ENCODE results near the gene LRFN2.
A peak's percentile ranks its signal among the peaks of the same experiment; 100 is the strongest.

LRFN2 gene

DNA sequence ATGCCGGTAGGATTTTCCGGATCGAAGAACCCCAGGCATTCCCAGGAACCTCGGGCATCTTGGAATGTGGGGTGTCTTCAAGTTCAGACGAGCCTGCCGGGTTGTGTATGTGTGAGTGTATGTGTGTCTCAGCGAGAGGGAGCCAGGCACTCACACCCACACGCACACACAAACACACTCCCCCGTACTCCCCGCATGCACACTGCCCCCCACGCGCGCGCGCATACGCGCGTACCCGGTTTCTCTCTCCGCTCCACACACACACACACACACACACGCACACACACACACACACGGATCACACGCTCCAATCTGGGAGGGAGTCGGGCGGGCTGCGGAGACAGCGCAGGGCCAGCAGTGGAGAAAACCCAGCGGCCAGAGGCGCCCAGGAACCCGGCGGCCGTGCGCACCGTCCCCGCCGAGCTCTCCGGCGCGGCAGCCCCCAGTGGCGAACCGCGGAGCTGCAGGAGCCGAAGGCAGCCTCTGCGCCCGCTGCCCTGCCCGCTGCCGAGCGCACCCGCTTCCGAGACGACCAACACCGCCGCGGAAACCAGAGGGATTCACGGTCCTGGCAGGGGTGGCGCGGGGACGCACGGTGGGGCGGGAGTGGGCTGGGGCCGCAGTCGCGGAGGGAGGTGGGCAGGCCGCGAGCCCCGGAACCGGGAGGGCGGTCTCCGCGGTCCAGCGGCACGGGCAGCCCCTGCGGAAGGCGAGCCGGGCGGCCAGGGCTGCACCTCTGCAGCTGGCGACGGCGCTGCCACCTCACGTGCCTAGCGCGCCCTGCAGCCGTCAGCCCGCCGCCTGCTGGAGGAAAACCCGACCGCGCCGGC, at the start of gene LRFN2:
Gene LRFN2, minus strand, starts transcription at position 125 of the 830 bp plus-strand sequence.
- DNase-seq (ENCODE audit: low read depth): peak; percentile 50

DNA sequence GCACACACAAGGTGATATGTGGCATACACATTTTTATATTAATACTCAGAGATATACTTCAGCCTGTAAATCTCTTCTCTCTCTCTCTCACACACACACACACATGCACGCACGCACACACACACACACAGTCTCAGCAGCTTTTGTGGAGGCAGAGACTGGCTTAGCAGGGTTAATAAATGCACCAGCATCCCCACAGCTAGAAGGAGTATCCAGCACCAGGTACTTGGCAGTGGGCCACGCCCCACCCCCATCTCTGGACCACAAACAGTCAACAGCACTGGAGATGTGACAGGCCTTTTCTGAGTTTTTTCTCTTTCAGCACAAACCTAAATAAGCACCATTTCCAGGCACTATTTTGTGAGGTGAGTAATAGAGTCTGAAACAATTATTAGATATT, 47.3 kb upstream of the LRFN2 start:
- no peak for DNase-seq (ENCODE audit: low read depth)

DNA sequence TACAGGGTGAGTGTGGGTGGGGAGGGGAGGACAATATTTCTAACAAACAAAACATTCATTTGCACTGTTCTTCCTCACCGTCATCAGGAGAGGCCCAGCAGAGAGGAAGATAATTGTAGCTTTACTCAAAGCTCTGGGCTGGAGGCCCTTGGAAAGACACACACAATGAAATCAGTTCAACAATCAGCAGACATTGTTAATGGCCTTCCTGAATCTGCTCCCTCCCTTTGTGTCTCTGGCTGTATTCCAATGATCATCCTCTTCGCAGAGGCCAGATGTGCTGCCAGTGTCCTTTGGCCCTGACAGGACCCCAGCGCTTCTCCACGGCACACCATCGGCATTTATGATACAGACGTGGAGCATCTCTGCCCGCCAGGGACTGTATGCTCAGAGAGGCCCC, 44.6 kb upstream of the LRFN2 start:
- no peak for DNase-seq (ENCODE audit: low read depth)

DNA sequence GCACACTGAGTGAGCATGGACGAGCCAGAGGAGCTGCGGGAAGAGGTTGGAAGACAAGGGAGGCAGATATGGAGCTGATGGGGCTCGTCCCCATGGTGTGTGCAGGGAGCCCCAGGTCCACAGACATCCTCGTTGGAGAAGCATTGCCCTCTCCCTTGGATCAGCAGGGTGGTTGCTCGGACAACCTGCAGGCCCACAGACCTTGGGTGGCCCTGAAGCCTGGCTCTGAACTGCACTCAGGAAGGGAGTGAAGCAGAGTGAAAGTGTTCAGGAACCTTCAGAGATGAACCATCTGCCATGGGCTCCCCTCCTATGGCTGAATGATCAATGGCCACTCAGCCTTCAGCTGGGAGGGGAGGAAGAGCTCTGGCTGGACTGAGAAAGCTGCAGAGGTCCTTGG, 43.3 kb upstream of the LRFN2 start:
- DNase-seq (ENCODE audit: low read depth): no peak

GRCh38 chr6:40630051-40630450, 42.9 kb upstream of the LRFN2 start:
- no peak for DNase-seq (ENCODE audit: low read depth)

DNA sequence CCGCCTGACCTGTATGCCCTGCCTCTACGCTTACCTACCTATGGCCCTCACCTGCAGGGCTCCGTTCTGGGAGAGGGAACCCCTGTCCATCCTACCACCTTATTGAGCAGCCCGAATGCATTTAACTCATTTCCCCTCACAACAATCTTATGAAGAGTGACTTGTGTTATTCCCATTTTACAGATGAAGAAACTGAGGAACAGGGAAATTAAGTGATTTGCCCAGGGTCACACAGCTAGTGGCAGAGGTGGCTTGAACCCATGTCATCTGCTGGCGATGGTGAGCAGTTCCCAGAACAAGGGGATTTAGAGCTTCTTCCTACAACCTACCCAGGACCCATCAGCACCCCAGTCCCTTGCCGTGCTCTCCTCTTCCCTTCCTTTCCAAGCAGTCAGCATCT, 42.3 kb upstream of the LRFN2 start:
- DNase-seq (ENCODE audit: low read depth): no peak

DNA sequence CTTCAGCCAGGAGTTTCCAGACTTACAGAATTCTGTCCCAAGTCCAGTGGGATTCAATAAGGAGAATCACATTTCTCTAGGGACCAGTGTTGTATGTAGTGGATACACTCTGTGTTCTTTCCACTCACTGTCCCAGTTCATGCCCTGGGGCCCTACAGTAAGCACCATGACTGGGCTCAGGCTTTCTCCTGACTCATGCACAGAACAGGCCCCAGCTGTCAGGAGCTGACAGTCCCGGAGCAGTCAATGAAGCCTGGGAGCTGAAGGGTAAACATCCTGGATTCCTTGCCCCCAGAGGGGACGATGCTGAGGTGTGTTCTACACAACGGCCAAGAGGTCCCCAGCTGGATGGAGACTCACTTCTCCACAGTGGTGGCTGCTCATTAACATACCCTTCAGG, 40.2 kb upstream of the LRFN2 start:
- DNase-seq (ENCODE audit: low read depth): no peak

- no peak for DNase-seq (ENCODE audit: low read depth)
These were observed 39.7 kb upstream of the LRFN2 start for GRCh38 chr6:40626886-40627285.

- no peak for DNase-seq (ENCODE audit: low read depth)
These were observed 36.8 kb upstream of the LRFN2 start for GRCh38 chr6:40623932-40624331.

DNA sequence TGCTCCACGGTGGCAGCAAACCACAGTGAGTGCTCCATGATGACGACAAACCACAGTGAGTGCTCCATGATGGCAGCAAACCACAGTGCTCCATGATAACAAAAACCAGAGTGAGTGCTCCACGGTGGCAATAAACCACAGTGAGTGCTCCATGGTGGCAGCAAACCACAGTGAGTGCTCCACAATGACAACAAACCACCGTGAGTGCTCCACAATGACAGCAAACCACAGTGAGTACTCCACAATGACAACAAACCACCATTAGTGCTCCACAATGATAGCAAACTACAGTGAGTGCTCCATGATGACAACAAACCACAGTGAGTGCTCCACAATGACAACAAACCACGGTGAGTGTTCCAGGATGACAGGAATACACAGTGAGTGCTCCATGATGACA, 36.0 kb upstream of the LRFN2 start:
- DNase-seq (ENCODE audit: low read depth): no peak

DNA sequence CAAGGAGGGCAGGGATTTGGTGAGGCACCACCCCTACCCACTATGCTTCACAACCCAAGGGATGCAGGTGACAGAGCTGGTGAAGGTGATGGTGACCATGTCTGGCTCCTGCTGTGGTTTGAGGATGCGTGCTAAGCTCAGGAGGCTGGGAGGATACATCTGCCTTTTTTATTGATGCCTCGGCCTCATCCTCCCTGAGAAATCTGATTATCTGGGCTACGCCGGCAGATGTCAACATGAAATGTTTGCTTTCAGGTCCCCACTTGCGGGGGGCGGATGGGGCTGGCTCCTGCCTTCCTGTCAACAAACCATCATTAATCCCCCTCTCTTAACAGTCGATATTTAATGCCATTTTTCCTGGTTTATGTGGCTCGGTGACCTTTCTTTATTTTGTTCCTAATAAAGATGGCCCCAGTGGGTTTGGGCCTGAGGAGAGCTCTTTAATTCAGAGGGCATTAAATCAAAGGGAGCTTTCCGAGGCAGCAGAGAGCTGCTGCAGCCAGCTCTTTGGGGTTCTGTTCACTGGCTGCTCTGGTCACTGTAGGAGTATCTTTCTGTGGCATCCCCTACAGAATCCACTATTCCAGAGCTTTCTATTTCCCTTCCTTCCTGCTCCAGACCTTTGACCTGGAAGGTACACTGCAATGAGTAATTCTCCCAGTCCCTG, 33.5 kb upstream of the LRFN2 start:
- DNase-seq (ENCODE audit: low read depth): no peak

DNA sequence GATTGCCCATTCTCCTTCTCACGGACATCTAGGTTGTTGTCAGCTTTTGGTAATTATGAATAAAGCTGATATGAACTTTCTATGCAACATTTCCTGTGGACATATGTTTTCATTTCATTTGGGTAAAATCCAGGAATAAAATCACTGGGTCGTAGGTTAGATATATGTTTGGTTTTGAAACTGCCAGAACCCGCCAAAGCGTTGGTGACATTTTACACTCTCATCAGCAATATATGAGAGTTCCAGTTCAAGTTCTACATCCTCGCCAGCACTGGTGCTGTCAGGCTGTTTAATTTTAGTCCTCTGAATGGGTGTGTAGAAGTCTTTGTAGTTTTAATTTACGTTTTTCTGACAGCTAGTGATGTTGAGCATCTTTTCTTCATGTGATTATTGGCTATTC, 27.5 kb upstream of the LRFN2 start:
- DNase-seq (ENCODE audit: low read depth): no peak

DNA sequence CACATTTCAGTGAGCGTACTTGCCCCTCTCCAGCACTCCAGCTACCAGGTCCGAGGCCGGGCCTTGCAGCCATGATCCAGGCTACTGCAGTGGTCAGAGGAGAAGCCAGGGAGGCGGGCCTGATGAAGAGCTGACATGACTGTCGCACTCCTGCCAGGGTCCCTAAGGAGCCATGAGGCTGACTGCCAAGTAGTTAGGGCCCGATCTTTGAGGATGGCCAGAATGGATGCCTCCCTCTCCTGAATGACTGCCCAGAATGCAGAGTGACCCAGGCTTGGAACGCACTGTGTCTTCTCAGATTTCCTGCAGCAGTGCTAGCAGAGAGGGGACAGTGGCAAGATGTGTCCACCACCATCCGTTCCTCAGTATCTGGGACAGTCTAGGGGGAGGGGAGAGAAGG, 24.7 kb upstream of the LRFN2 start:
- no peak for DNase-seq (ENCODE audit: low read depth)

GRCh38 chr6:40611434-40611833, 24.3 kb upstream of the LRFN2 start:
- DNase-seq (ENCODE audit: low read depth): no peak

DNA sequence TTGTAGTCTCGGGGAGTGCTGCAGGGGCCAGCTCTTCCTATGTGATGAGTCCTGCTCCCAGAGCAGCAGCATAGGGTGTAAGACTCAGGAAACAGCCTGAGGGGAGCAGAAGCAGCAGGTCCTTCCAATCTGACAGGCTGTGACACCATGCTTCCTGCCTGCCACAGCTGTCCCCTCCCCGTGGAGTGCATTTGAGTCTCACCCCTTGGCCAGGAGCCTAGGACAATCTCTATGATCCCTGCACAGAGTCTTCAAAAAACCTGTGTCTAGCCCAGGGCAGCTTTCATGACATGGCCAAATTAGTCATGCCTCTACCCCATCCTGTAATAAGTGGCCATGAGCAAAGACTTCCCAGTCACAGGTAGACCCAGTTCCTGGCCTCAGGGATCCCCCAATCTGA, 23.1 kb upstream of the LRFN2 start:
- no peak for DNase-seq (ENCODE audit: low read depth)

- no peak for DNase-seq (ENCODE audit: low read depth)
These were observed 19.8 kb upstream of the LRFN2 start for GRCh38 chr6:40606981-40607380.

DNA sequence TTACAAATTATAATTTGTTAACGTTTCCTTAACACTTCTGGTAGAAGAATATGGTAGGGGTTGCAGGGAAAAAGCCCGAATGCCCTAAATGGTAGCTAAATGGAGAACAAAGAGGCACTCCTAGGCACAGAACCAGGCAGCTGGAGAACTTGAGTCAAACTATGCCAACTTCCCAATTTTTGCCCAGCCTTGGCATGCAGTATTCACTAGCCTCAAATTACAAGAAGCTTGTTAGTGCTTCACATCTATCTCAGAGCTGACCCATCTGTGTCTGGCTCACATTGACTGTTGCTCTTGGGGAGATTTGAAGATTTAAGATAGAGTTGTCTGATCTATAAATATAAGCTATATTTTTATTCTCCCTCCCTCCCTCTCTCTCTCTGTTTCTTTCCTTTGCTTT, 19.4 kb upstream of the LRFN2 start:
- DNase-seq (ENCODE audit: low read depth): no peak

- no peak for DNase-seq (ENCODE audit: low read depth)
These were observed 16.9 kb upstream of the LRFN2 start for GRCh38 chr6:40604082-40604481.

GRCh38 chr6:40599555-40599954, 12.4 kb upstream of the LRFN2 start:
- DNase-seq (ENCODE audit: low read depth): no peak

DNA sequence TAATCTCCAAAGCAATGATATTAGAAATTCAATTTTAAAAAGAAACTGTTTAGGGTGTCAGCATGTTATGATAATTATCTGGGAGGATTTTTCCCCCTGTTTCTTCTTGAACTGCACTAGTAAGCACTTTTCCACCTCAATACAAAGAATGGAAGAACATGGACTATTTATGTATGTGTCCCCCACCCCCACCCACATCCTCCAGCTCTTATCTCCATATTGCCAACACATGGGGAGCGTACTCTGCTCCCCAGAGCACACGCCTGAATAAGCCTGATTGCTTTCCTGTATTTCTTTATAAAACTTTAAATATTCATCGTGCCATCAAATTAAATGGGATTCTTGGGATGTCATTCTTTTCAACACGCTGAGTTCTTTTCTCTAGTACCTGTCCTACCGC, 11.4 kb upstream of the LRFN2 start:
- DNase-seq (ENCODE audit: low read depth): no peak

DNA sequence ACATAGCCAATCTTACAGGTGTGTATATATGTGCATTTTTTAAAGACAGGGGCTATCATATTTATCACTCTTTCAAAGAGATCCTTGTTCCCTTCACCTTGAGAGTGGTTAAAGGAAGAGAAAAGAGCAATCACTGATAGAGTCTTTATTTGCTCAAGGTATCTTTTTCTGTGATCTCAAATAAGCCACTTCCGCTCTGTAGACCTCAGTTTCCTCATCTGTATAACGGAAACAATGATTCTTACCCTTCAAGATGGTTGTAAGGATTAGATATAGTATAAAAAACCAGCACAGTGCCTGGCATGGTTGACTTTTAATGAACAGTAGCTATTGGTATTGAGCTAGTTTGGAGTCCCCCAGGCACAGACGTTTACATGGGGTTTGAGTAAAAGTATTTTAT, 10.1 kb upstream of the LRFN2 start:
- DNase-seq (ENCODE audit: low read depth): no peak

DNA sequence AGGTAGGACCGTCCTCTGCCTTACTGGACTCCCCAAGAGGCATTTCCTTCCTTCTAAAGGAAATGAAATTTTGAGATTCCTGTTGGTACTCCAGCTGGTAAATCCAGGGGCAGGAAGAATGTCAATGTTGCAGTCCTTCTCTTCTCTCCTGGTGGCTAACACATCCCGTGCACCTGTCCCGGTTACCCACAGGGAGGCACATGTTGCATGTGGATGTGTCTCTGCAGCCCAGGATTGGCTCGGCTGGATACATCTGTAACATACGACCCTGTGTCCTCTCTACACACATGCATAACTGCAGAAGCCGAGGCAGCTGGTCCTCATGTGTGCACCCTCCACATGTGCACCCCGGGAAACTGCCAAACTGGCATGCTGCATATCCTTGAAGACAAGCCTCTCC, 1.3 kb upstream of the LRFN2 start:
- no peak for DNase-seq (ENCODE audit: low read depth)

GRCh38 chr6:40588070-40588384, 863 bp upstream of the LRFN2 start:
- DNase-seq (ENCODE audit: low read depth): no peak

Measured in stimulated activated CD8-positive, alpha-beta memory T cell treated with anti-CD3 and anti-CD28 coated beads, Interleukin-12 subunit alpha, Interleukin-12 subunit beta, amount 100 ng/mL, for 4 hours (primary cell).